HAP-1 (cell line): Measurements from ENCODE around the gene NRL.

Source experiments
- DNase-seq, 2 experiments: peaks; one replicate each; pipeline ENCODE4 v3.0.0-alpha.2; 2016 to 2020; ENCODE audit warnings: low spot score in 2 of 2
- H3K27me3 ChIP-seq: fragments of 250-450 bp; sonication (Bioruptor Pico); 2 replicates; pipeline ENCODE4 v1.5.1; 2020; ENCODE audit warnings: low read depth, mild to moderate bottlenecking, moderate library complexity
- H3K36me3 ChIP-seq: fragments of 250-450 bp; sonication (Bioruptor Pico); replicated peaks from 2 replicates; pipeline ENCODE4 v1.5.1; 2020; ENCODE audit warnings: mild to moderate bottlenecking
- H3K4me1 ChIP-seq: fragments of 250-450 bp; sonication (Bioruptor Pico); 2 replicates; pipeline ENCODE4 v1.5.1; 2020; ENCODE audit warnings: mild to moderate bottlenecking
- H3K4me3 ChIP-seq: fragments of 250-450 bp; sonication (Bioruptor Pico); 2 replicates; pipeline ENCODE4 v1.5.1; 2020; ENCODE audit warnings: mild to moderate bottlenecking, moderate library complexity
- H3K9me3 ChIP-seq: fragments of 250-450 bp; sonication (Bioruptor Pico); 2 replicates; pipeline ENCODE4 v1.5.1; 2020; ENCODE audit warnings: mild to moderate bottlenecking, moderate library complexity
- in situ Hi-C: fragments of 300-500 bp; cut with MboI; formaldehyde crosslinking; loops from 3 replicates; pipeline ENCODE4 v1.14.3; 2020; ENCODE audit warnings: low sequenced_read_pairs, inconsistent platforms, mixed read lengths

Gene NRL

DNA sequence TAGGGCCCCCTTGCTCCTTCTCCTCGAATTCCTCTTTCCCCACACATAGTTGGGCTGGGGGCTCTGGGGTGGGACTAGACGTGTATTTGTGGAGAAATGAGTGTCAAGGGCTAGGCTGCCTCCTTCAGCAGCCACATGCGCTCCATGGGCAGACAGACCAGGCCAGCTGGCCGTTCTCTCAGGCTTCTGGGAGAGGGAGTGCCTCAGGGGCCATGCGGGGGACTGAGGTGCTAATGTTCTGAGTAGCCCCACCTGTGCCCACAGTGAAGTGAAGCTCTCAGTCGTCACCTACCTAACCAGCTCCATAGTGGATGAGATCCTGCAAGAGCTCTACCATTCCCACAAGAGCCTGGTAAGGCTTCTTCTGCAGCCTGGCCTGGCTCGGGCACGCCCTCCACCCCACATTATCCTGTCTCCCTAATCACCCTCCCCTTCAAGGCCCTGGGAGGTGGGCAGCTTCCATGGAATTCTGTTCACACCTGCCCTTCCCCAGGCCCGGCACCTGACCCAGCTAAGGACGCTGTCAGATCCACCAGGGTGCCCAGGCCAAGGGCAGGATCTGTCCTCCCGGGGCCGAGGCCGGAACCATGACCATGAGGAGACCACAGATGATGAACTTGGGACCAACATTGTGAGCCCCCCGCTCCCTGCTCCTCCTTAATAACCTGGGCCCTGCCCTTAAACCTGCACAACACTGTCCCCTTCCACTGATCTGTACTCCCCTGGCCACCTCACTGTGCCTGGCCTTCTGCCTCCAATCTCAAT is 52.4 kb downstream of the NRL start:
- Histone ChIP-seq H3K27me3 (peaks cover 3% of the 10 kb centered on the region; the same call in 1 of the 2 replicates), H3K36me3 (no peaks in the 10 kb centered on the region), H3K9me3 (no peaks in the 10 kb centered on the region), H3K4me1 (no peaks in the 10 kb centered on the region), H3K4me3 (no peak overlapping the region)
- DNase-seq = no peak
- in situ Hi-C loops = no loop called here

DNA sequence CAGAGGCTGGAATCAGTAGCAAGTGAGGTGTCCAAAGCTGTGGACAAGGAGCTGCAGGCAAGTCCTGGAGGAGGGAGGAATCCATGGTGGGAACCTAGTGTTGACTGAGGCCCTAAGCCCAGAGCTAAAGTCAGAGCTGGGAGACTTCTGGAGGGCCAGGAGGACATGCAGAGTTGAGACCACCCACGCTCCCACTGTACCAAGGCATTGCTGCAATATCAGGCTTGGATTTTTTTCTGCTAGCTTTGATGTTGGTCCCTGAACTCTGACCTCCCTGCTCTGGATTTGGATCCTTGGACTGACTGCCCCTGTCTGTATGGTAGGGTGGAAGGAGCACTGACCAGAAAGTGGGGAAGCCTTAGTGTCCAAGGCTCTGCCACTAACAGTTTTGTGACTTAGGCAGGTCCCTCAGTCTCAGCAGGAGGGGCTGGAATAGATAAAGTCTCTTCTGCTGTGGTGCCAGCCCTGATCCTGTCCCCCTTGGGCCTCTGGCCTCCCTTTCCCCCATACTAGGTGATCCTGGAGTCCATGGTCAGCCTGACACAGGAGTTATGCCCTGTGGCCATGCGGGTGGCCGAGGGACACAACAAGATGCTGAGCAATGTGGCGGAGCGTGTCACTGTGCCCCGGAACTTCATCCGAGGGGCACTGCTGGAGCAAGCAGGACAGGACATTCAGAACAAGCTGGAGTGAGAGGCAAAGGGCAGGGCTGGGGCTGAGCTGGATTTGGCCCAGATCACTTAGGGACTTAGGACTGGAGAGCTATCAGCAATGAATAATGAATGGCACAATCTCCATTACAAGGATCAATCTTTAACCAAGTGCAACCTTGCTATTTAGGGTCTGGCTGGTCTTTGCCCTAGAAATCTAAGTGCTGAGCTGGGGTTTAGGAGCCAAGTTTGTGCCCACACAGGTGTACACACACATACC is 53.5 kb downstream of the NRL start:
- DNase-seq = no peak
- in situ Hi-C loops = no loop called here
- peaks cover 3% of the 10 kb centered on the region; the same call in 1 of the 2 replicates for H3K27me3 ChIP-seq

DNA sequence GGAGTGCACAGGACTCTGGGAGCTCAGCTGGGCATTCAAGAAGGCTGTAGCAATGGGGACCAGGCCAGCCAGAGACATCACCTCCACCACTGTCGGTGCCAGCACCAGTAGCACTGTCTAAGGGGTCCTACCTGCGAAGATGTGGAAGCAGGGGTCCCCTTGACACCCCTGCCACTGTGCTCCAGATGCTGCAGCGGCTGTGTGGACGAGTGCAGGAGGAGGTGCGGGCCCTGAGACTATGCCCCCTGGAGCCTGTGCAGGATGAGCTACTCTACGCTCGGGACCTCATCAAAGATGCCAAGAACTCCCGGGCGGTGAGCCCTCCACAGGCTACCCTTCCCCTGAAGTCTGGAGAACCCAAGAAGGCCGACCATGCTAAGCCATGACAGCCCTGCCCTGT is 54.3 kb downstream of the NRL start:
- no peaks in the 10 kb centered on the region for H3K36me3 ChIP-seq
- H3K4me3 ChIP-seq = no peak overlapping the region
- in situ Hi-C loops = no loop called here
- no peaks in the 10 kb centered on the region for H3K27me3 ChIP-seq
- H3K9me3 ChIP-seq = no peaks in the 10 kb centered on the region
- H3K4me1 ChIP-seq = no peaks in the 10 kb centered on the region
- peak in 1 of 2 experiments; percentile 2 for DNase-seq

More for the DNA sequence above, 53.5 kb downstream of the NRL start:
- no peaks in the 10 kb centered on the region for H3K4me1 ChIP-seq
- no peaks in the 10 kb centered on the region for H3K36me3 ChIP-seq
- no peaks in the 10 kb centered on the region for H3K9me3 ChIP-seq
- H3K4me3 ChIP-seq = no peak overlapping the region

DNA sequence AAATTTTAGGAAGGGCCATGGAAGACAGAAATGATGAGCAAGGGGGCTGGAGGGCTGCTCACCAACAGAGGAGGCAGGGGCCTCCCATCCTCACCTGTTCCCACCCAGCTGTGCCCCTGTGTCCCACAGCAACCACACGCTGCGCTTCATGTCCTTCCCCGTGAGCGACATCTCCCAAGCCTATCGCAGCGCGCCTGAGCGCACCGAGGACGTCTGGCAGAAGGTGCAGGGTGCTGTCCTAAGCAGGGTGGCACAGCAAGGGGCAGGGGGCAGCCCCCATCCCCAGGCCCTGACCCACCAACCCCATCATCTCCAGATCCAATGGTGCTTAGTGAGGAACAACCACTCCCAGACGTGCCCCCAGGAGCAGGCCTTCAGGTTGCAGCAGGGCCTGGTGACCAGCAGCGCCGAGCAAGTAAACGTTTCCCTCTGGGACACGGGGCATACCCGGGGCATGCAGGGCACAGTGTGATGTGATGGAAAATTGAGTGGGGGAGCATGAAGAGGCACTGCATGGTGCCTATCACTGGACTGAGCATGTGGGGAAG is 54.8 kb downstream of the NRL start:
- in situ Hi-C loops = no loop called here
- H3K4me3 ChIP-seq = no peak overlapping the region
- H3K36me3 ChIP-seq = no peaks in the 10 kb centered on the region
- no peaks in the 10 kb centered on the region for H3K4me1 ChIP-seq
- no peak for DNase-seq
- H3K9me3 ChIP-seq = no peaks in the 10 kb centered on the region
- no peaks in the 10 kb centered on the region for H3K27me3 ChIP-seq

- no peaks in the 10 kb centered on the region for H3K36me3 ChIP-seq
- DNase-seq = no peak
- no peaks in the 10 kb centered on the region for H3K9me3 ChIP-seq
- in situ Hi-C loops = no loop called here
- H3K4me3 ChIP-seq = no peak overlapping the region
- H3K27me3 ChIP-seq = no peaks in the 10 kb centered on the region
- H3K4me1 ChIP-seq = no peaks in the 10 kb centered on the region
Measured at GRCh38 chr14:24058951-24059475, 55.7 kb downstream of the NRL start.

- Histone ChIP-seq H3K27me3 (no peaks in the 10 kb centered on the region), H3K4me3 (no peak overlapping the region), H3K9me3 (no peaks in the 10 kb centered on the region), H3K36me3 (no peaks in the 10 kb centered on the region), H3K4me1 (no peaks in the 10 kb centered on the region)
- DNase-seq = peak; percentile 13 to 40
- in situ Hi-C loops = no loop called here
Measured at GRCh38 chr14:24058260-24058950, 56.3 kb downstream of the NRL start.

- Histone ChIP-seq H3K4me1 (no peaks in the 10 kb centered on the region), H3K9me3 (no peaks in the 10 kb centered on the region), H3K4me3 (no peak overlapping the region), H3K36me3 (no peaks in the 10 kb centered on the region), H3K27me3 (no peaks in the 10 kb centered on the region)
- in situ Hi-C loops = no loop called here
- DNase-seq = no peak
Measured at GRCh38 chr14:24057867-24058259, 56.9 kb downstream of the NRL start.

DNA sequence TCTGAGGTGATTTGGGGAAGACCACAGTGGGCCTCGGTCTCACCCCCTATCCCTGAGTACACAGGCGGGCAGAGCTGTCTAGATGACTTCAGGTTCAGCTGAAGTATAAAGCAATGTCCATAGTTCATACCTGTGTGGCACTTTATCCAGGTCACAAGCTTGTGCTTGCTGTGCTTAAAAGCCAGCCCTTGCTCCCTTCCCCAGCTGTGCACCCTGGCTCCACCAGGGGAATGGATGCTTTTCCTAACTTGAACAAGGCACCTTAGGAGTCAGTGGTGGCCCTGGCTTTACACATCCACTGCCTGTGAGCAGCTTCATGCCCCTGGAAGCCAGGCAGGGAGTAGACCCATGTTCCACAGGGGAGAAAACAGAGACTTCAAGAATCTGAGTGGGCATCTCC is 57.5 kb downstream of the NRL start:
- Histone ChIP-seq H3K36me3 (no peaks in the 10 kb centered on the region), H3K9me3 (no peaks in the 10 kb centered on the region), H3K27me3 (no peaks in the 10 kb centered on the region), H3K4me3 (no peak overlapping the region), H3K4me1 (no peaks in the 10 kb centered on the region)
- in situ Hi-C loops = no loop called here
- no peak for DNase-seq

DNA sequence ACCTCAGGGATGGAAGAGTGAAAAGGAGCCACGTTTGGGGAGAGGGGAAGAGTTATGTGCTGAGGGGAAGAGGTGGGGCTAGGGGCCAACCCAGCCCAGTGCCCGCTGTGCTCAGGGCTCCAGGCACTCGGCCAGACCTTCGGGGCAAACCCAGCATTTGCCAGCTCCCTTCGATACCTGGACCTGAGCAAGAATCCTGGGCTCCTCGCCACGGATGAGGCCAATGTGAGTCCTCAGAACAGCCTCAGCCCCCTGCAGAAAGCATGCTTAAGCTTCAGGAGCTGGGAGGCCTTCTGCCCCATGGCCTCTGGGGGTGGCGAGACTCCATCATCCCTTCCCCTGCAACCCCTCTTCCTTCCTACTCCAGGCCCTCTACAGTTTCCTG is 58.0 kb downstream of the NRL start:
- Histone ChIP-seq H3K9me3 (no peaks in the 10 kb centered on the region), H3K4me1 (no peaks in the 10 kb centered on the region), H3K4me3 (no peak overlapping the region), H3K36me3 (no peaks in the 10 kb centered on the region), H3K27me3 (no peaks in the 10 kb centered on the region)
- no peak for DNase-seq
- in situ Hi-C loops = no loop called here

DNA sequence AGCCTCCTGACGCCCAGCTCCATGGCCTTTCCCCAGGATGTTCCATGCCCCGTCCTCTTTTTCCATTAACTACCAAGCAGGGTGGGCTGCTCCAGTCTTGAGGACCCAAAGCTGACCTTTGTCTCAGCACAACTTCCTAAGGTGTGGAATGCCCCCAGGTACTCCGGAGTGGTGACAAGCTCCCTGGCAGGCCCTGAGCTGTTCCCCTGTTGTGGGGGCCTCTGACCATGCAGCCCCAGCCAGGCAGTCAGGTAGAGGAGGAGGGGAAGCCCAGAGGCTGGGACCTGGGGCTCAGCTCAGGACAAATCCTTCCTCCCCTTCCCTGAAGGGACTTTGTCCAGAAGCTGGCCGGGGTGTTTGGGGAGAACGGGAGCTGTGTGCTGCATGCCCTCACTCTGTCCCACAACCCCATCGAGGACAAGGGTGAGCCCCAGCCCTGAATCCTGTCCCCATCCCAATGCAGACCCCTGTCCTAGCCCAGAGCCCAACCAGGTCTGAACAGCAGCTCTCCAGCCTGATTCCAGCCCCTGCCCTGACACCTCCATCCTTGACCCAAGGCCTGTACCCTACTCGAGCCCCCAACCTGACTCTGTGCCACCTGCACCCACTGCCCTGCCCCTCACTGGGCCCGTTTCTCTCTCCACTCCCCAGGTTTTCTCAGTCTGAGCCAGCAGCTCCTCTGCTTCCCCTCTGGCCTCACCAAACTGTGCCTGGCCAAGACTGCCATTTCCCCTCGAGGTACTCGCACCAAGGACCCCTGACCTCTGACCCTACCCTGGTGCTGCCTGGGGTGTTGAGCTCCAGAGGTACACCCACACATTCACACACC is 58.6 kb downstream of the NRL start:
- in situ Hi-C loops = no loop called here
- Histone ChIP-seq H3K4me3 (no peak overlapping the region), H3K4me1 (no peaks in the 10 kb centered on the region; the same call in 1 of the 2 replicates), H3K36me3 (no peaks in the 10 kb centered on the region), H3K9me3 (no peaks in the 10 kb centered on the region), H3K27me3 (no peaks in the 10 kb centered on the region)
- DNase-seq = no peak

DNA sequence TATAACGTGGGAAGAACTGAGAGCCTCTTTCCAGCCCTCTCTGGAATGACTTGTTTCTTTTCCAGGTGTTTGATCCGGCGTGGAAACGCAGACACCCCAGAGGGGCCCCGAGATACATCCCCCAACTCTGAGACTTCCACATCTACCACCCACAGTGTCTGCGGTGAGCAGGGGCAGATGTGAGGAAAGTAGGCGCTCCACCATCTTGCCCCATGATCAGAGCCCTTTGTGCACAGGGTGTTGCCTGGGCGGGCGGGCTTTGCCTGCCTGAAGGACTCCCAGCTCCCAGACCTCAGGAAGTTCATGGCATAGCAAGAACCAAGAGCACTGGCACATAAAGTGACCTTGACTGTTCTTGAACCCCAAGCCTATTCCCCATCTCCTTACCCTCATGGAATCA is 60.1 kb downstream of the NRL start:
- H3K36me3 ChIP-seq = no peaks in the 10 kb centered on the region
- H3K4me1 ChIP-seq = no peaks in the 10 kb centered on the region; the same call in 1 of the 2 replicates
- no peak overlapping the region for H3K4me3 ChIP-seq
- DNase-seq = no peak
- no peaks in the 10 kb centered on the region for H3K27me3 ChIP-seq
- no peaks in the 10 kb centered on the region for H3K9me3 ChIP-seq
- in situ Hi-C loops = no loop called here

DNA sequence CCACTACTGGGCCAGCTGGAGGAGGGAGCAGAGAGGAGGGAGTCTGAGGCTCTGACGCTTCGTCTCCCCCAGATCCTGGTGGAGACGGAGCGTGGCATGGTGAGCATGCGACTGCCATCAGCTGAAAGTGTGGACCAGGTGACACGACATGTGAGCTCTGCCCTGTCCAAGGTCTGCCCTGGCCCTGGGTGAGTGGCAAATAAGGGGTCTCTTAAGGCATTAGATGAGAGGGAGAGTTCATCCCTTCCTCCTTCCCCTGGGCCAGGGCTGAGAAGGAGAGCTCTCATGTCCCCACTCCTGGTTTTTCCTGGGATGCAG is 60.5 kb downstream of the NRL start:
- in situ Hi-C loops = no loop called here
- H3K9me3 ChIP-seq = no peaks in the 10 kb centered on the region
- no peak for DNase-seq
- no peaks in the 10 kb centered on the region; the same call in 1 of the 2 replicates for H3K4me1 ChIP-seq
- no peaks in the 10 kb centered on the region for H3K27me3 ChIP-seq
- H3K4me3 ChIP-seq = no peak overlapping the region
- H3K36me3 ChIP-seq = no peaks in the 10 kb centered on the region
